Activated CD8-positive, alpha-beta memory T cell treated with anti-CD3 and anti-CD28 coated beads, Interleukin-2, amount 50 U/mL, for 48 hours (primary cell): ENCODE results near the gene ZBED6.
"Not testable (repeated sequence)": the region's sequence is repeated elsewhere in the genome, so short reads cannot be mapped to it uniquely, and the experiment has no call there.

Experiments
- DNase-seq: peaks from one replicate; pipeline ENCODE4 v3.0.0-alpha.2; 2020

The ZBED6 gene

GRCh38 chr1:203789966-203790365 lies 5.5 kb upstream of the ZBED6 start:
- no peak for DNase-seq

GRCh38 chr1:203791498-203791897 lies 3.9 kb upstream of the ZBED6 start:
- peak; percentile 13 for DNase-seq

GRCh38 chr1:203792486-203792885 lies 2.9 kb upstream of the ZBED6 start:
- no peak for DNase-seq

- DNase-seq = peak; percentile 41
Observed at GRCh38 chr1:203793561-203793960, 1.9 kb upstream of the ZBED6 start.

- DNase-seq = peak; percentile 46
Observed at GRCh38 chr1:203794764-203795440, 521 bp upstream of the ZBED6 start.

GRCh38 chr1:203796236-203796605 lies 798 bp downstream of the ZBED6 start:
- peak; percentile 65 for DNase-seq

GRCh38 chr1:203797216-203797615 lies 1.8 kb downstream of the ZBED6 start:
- DNase-seq = no peak

GRCh38 chr1:203797948-203798655 lies 2.7 kb downstream of the ZBED6 start:
- DNase-seq = no peak

GRCh38 chr1:203799157-203799556 lies 3.7 kb downstream of the ZBED6 start:
- DNase-seq = no peak

- DNase-seq = no peak
Observed at GRCh38 chr1:203799971-203800370, 4.5 kb downstream of the ZBED6 start.

GRCh38 chr1:203805689-203806088 lies 10.3 kb downstream of the ZBED6 start:
- DNase-seq = no peak

- DNase-seq = no peak
Observed at GRCh38 chr1:203807196-203807595, 11.8 kb downstream of the ZBED6 start.

- DNase-seq = no peak
Observed at GRCh38 chr1:203813581-203814341, 18.3 kb downstream of the ZBED6 start.

- DNase-seq = no peak
Observed at GRCh38 chr1:203818399-203818798, 23.0 kb downstream of the ZBED6 start.

- no peak for DNase-seq
Observed at GRCh38 chr1:203823306-203823705, 27.9 kb downstream of the ZBED6 start.

GRCh38 chr1:203826175-203826574 lies 30.8 kb downstream of the ZBED6 start:
- no peak for DNase-seq

GRCh38 chr1:203828002-203828401 lies 32.6 kb downstream of the ZBED6 start:
- DNase-seq = no peak

GRCh38 chr1:203828503-203828902 lies 33.1 kb downstream of the ZBED6 start:
- no peak for DNase-seq

- not testable (repeated sequence) for DNase-seq
Observed at GRCh38 chr1:203829247-203829646, 33.8 kb downstream of the ZBED6 start.

GRCh38 chr1:203835476-203835875 lies 40.1 kb downstream of the ZBED6 start:
- no peak for DNase-seq

- no peak for DNase-seq
Observed at GRCh38 chr1:203839081-203839480, 43.7 kb downstream of the ZBED6 start.

GRCh38 chr1:203840208-203840808 lies 44.9 kb downstream of the ZBED6 start:
- no peak for DNase-seq

- DNase-seq = no peak
Observed at GRCh38 chr1:203842559-203842876, 47.1 kb downstream of the ZBED6 start.

- no peak for DNase-seq
Observed at GRCh38 chr1:203843435-203843834, 48.0 kb downstream of the ZBED6 start.
